Amygdala (tissue), 56 donors: ENCODE measurements around the gene PPM1L.
"Not testable (repeated sequence)": the region's sequence is repeated elsewhere in the genome, so short reads cannot be mapped to it uniquely, and the experiment has no call there.

Source experiments
- DNase-seq, 56 donors: peaks; one replicate each; lab custom pipeline; 2025; lab: John Stamatoyannopoulos, UW

Gene PPM1L

DNA sequence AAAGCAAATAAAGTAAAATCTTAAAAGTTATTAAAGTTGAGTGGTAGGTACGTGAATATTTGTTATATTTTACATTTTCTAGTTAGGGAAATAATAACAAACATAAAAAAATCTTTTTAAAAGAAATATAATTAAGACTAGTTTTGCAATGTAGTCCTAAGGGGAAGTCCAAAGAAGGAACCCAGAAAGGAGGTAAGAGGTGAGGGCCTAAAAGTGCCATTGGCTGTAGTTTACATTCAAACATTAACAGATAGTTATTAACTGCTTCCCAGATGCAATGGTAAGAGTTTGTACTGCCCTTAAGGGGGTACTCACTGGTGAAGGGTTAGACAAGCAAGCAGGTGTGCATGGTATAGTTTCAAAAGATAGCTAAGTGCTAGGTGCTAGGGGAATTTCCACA, 269.9 kb downstream of the PPM1L start:
- no peak for DNase-seq

DNA sequence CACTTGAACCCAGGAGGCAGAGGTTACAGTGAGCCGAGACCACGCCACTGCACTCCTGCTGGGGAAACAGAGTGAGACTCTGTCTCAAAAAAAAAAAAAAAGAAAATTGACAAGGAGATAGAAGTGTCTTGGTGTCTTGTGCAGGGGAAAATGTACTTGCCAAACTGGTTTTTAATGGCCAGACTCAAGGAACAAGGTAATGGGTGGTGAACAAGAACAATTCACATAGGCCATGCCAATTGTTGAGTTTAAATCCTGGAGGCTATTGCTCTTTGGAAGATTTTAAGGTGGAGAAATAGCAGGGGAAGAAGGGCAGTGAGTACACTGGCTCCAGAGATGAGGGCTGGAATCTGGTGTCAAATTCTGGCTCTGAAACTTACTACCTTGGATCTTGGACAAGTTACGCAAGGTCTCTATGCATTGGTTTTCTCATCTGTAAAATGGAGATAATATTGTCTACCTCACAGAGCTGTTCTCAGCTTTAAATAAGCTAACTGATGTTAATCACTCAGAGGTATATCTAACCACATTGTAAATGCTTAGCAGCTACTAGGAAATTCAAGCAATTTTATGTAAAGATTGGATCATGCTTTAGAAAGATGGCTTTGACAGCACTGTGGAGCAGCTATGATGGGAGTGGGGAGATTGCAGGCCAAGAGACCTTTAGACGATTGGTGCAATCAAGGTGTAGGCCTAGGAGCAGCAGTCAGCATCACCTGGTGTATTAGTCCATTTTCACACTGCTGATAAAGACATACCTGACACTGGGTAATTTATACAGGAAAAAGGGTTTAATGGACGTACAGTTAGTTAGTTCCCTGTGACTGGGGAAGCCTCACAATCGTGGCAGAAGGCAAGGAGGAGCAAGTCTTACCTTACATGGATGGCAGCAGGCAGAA, 270.8 kb downstream of the PPM1L start:
- no peak for DNase-seq

DNA sequence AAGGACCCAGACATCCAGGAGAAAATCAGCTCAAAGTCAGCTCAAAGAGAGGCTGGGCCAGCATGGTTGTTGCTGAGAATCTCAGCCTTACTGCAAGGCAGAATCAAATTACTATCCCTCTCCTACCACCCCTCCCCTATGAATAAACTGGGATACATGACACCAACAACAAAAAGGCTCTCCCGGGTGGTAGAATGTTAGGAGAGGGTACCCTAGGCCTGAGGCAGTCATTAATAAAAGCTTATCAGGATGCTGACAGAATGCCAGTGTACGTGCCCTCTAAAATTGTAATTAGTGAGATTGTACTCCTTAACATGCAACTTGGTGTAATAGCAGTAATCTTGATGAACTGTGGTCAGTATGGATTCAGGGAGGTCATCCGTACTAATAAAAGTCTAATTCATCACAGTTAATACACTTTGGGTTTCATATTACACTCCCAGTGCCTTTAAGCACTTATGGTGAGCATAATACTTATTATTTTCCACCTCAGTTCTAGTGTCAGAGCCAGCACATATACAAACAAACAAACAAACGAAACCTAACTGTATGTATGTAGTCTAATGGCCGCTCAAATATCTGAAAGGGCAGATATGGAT, 272.6 kb downstream of the PPM1L start:
- DNase-seq, result no peak

DNA sequence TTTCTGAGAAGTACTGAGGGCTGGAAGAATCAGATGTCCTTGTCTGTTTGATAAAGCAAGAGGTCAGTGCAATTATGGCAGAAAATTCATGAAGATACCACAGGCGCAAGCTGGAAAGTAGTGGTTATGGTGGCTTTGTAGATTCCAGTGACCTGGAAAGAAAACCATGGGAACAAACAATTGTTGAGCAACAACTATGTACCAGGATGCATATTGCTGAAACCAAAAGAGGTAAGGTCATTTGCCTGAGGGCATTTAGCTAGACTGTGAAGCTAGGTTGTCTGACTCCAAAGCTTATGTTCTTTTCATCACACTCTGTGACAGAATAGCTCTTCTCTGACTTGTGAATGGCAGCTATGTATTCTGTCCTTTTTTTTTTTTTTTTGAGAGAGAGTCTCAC, 275.1 kb downstream of the PPM1L start:
- no peak for DNase-seq

DNA sequence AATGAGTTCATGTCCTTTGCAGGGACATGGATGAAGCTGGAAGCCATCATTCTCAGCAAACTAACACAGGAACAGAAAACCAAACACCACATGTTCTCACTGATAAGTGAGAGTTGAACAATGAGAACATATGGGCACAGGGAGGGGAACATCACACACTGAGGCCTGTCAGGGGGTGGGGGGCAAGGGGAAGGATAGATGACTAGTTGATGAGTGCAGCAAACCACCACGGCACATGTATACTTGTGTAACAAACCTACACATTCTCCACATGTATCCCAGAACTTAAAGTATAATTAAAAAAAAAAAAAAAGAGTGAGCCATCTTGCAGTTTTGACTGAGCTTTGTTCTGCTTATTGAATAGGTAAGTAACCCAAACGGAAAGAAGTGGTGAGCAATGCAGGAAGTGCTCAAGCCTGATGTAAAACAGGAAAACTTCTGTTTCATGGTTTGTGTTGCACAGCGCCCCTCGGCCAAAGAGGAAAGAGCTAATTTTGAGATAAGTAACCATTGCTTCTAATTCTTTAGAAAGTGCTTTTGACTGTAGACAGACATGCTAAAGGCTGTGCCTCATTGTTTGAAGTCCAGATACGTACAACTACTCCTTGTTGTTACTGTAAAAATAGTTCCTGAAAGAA, 279.0 kb downstream of the PPM1L start:
- DNase-seq, result not testable (repeated sequence)

DNA sequence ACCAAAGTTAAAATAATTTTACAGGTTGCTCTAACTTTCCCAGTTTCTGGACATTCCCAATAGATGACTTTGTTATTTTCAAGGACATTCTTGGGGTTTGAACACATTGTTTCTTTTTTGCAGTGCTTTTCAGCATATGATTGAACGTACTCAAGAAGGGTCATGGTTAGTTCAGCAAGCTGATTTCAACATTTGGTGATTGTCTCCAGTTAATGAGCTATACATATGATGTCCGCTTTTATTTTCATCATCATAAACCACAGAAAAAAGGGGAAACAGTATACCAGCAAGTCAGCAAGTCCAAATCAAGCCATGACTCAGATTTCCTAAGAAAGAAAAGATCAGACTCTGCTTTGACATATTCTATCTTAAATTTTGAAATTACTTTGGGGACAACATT, 279.7 kb downstream of the PPM1L start:
- no peak for DNase-seq

DNA sequence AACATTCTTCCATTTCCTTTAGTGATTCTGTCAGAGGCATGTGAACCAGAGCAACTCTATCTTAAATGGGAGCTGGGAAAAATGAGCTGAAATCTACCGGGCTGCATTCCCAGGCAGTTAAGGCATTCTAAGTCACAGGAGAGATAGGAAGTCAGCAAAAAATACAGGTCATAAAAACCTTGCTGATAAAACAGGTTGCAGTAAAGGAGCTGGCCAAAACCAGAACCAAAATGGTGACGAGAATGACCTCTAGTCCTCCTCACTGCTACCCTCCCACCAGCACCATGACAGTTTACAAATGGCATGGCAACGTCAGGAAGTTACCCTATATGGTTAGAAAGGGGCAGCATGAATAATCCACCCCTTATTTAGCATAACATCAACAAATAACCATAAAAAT, 282.7 kb downstream of the PPM1L start:
- no peak for DNase-seq

DNA sequence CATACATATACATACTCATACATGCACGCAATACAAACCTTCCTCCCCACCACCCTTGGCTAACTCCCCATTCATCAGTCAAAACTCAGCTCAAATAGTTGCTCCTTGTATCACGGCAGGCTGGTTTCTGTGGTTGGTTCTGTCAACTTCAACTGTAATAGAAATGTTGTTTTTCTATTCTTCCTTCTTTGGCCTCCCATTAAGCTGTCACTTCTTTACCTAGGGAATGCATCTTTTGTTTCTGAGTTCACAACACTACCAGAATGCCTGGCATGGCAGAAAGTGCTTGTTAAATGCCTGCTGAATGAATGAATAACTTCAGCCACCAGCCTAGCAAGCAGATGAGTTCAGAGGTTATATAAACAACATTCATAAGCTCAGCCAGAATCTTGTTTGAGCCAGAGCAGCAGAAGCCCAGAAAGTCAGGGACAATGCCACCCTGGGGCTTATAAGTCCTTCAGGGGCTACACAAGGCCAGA, 286.0 kb downstream of the PPM1L start:
- no peak for DNase-seq

DNA sequence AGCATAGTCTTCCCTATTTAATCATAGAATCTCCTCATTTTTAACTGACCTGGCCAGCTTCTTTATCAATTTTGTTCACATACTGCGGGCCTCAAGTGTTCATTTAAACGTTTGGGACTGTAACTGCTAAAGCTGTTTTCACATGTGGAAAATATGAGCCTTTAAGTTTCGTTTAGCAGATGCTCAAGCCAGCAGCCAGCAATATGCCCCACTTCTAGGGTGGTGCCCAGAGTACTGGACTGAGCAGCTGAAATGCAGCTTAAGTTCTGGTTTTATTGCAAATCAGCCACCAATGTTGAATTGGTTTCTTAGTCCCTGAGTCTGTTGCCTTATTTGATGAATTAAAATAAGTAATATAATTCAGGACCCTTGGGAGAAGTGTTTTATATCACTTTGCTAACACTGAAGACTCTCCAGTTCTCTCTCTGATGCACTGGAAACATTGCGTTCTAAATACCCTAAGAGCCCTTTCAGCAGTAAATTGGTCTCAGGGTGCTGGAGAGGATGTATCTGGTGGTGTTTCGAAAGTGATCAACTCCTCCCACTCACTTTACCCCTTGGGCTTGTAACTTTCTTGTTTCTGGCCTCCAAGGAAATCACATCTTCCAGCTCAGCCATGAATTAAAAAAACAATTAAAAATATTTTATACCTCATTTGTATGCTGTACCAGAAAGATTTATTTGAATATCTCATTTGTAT, 287.5 kb downstream of the PPM1L start:
- DNase-seq, result no peak

DNA sequence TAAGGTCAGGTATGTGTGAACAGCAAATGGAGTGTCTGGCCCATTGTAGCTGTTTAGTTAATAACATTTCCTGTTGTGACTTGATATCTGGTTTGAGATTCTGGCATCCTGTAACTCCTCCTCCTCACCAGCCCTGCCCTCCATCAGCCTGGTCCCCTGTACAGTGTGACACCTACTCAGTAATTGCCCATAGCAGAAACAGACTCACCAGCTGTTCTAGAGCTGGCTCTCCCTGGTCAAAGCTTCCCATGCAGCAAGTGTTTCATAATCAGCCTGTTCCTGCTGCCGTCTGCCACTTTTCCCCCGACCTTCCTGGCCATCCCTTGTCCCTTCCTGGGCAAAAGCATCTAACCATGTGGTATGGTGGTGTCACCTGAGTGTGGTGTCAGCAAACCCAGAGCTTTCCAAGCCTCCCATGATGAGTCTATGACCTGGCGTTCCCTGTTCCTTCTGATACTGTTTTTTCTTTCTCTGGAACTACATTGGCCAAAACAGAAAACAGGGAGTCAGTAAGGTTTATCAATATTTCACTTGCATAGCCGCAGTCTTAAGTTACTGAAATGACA, 293.7 kb downstream of the PPM1L start:
- DNase-seq, result no peak

DNA sequence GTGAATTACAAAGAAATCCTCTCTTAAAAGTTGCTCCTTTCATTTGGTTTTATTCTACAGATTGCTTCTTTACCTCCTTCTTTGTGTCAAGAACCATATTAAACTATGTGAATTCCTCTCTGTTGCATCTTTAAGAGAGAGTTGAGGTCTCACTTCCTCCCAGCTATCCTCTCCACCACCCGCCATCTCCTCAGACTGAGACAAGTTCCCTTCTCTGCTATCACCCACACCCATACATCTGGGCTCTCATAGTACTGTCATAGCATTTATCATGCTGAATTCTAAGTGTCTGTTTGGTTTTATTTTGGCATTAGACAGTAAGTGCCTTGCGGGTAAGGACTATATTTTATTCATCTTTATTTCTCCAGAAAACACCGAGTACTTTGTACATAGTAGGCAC, 294.9 kb downstream of the PPM1L start:
- DNase-seq, result no peak

DNA sequence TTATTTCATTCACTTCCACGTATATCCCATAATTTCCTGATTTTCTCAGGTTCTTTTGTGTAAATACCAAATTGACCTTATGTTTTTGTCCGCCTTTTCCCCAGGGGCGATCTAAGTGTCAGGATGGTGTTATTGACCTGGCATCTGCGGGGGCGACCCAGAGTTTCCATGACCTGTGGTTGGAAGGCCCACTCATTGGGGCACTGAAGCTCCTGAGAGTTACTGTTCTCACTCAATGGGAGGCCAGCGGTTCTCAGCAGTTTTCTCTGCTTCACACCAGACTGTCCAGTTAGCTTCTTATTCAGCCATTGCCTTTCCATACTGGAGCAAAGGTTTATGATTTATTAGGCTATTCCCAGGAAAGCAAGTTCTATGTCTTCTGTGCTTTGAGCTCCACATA, 295.8 kb downstream of the PPM1L start:
- DNase-seq, result no peak

DNA sequence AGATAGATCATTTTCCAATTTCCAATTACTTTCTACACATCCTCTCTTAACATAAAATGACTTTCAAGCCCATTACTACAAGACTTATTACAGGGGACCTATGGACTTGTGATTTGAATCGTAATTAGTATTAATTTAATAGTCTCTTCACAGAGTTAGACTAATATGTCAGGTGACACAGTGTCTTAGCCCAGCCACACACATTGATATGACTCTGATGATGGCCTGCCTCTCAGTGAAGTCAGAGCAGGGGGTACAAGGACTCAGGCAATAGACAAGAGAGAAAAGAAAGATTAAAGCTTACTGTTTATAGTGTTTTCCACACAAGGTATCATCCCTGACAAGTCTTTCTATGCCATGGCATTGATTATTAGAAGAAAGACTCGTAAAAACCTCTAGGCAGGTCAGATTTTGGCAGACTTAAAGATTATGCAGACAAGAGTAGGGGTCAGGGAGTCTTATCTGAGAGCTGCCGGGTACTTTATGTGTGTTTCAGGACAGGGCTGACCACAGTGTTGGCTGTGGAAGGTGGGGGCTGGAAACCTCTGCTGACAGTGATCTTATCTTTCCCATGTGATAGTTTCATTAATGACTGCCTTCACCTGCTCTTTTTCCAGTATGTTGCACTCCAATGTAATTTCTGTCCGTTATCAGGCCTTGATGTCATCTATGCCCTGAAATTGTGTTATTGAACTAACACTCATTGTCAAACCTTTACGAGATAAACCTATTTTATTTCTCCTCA, 299.0 kb downstream of the PPM1L start:
- no peak for DNase-seq

DNA sequence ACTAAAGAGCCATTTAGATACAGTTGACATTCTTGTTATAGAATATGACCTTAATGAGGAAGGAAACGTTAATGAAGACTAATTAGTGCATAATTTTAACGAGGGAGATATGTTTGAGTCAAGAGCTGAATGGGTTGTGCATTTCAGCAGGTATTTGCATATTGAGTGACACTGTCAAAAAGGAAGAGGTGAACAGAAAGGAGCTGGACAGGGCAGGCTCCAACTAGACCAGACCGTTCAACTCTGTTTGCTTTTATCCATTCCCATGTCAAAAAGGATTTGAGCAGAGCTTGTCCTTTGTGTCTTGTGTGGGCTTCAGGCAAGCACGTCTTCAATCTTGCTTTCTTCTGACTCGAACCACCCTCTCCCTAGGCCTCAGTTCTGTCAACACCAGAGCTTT, 308.4 kb downstream of the PPM1L start:
- no peak for DNase-seq

DNA sequence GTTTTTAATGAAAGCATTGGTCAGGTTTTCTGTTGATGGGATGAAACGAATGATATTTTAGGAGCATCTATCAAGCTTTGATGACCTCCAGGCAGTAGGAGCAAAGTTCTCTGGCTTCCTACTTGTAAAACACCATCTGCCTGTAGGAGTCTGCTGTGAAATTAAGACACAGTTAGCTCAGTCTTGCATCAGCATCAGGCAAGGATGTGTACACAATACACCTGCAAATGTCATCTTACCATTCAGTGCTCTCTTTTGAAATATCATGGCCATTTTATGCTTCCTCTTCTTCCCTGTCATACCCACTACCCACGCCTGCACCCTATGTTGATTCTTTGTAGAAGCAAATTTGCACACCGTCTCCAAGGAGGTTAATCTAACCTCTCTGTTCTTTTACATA, 310.9 kb downstream of the PPM1L start:
- DNase-seq, result no peak

DNA sequence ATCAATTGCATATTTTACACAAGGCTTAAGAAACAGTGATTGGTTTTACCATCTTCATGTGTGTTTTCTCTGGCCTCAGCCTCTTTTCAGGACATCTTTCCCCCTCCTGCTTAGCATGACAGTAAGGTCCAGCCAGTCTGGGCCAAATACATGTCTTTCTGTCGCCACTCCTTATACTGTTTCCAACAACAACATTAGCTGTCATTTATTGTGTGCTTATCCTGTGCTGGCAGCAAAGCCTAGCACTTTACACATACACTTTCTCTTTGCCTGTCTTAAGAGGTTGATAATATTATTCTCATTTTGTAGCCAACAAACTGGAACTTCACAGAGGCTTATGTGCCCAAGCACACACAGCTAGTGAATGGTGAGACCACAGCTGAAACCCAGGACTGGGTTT, 311.3 kb downstream of the PPM1L start:
- no peak for DNase-seq

DNA sequence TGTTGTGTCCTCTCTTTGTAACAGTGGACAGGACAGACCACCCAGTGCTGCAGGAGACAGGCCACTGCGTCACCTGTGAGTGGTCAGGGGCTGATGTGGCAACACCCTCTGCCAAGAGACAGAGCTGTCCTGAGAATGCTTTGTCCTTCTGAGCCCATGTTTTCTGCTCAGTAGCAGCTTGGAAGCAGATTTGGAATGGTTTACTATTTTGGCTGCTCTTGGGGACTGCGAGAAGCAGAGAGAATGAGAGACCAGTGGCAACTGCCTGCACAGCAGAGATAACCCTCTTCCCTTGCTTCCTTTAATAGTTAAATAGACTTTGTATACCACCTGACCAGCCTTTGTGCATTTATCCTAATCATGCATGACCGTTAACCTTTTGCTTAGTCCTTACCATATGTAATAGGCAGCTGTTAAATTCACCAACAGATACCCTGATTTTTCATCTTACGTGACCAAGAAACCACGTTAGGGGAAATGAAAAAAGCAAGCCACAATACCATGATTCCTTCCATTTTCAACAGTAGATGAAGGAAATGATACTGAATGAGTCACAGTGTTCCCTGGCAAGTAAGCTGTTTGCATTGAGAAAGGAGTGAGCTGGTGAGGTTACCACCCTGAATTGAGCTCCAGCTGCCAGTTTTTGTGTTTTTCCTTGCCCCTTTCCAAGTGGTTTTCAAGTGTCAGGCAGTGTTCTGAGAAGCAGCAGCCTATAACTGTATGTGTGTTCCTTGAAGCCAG, 313.6 kb downstream of the PPM1L start:
- DNase-seq, result peak in 6 of 56 donors; percentile 5 to 35 (median 12)

DNA sequence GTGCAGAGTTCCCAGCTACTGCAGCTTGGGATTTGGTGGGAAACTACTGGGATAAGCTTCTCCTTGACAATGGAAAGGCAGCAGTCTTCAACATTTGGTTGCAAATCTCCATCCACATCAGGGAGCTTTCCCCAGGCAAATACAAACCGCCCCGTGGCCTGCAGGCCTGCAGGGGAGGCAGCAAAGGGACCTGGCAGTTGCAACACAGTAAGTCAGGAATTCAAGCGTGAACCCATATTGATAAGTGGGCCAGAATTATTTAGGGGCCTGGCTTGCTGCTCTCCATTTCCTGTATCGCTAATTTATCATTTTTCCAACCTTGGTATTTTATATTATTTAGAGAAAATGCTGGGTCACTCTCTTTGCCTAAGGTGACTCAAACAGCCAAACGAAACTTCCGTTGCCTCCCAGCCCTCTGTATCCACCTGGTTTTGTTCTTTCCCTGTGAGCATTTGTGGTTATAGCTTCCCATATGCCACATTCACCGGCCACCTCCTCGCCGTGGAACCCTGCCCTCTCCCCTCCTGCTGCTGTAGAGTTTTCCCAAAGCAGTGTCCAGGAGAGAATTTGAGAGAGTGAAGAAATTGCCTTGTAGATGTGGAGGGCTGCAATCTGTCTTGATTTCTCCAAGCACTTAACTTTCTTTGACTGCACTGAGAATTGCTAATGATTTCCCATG, 314.4 kb downstream of the PPM1L start:
- peak in 1 of 56 donors; percentile 16 for DNase-seq
